GM10248 (cell line): ENCODE results near the gene KCNE4.

ENCODE experiments used
- CTCF ChIA-PET: fragments of 300-600 bp; sonication (Branson Sonifier 250); formaldehyde crosslinking; extraction: SDS; loops from one replicate; lab custom pipeline; 2021; ENCODE audit warnings: antibody characterized with exemption; lab: Yijun Ruan, JAX
- POLR2A ChIA-PET: fragments of 350-650 bp; sonication (Branson Sonifier 250); formaldehyde crosslinking; extraction: SDS; loops from one replicate; lab custom pipeline; 2020; ENCODE audit warnings: antibody characterized with exemption; lab: Yijun Ruan, JAX
- DNase-seq: peaks from one replicate; pipeline ENCODE4 v3.0.0; 2012; ENCODE audit errors: extremely low spot score
- CTCF ChIP-seq: IDR thresholded peaks from 2 replicates; pipeline ENCODE4 v1.5.1; 2012; ENCODE audit warnings: mild to moderate bottlenecking, low read depth; ENCODE audit errors: extremely low read depth, missing control alignments, control extremely low read depth

Gene KCNE4

GRCh38 chr2:223096235-223096970 lies 44.4 kb downstream of the KCNE4 start:
- DNase-seq, result no peak
- no peak for TF ChIP-seq CTCF
- ChIA-PET CTCF (interaction anchor here (1.0 to 1.1 kb wide), 2 partner anchors 11 to 125 kb away, joined by 3 read pairs; no protein-coding TSS in a partner anchor), POLR2A (no interaction called here)

- POLR2A ChIA-PET, result no interaction called here
- CTCF ChIA-PET, result no interaction called here
Measured at GRCh38 chr2:223097888-223098383, 45.9 kb downstream of the KCNE4 start.

GRCh38 chr2:223099561-223099960 lies 47.6 kb downstream of the KCNE4 start:
- TF ChIP-seq CTCF, result no peak
- no peak for DNase-seq
- POLR2A ChIA-PET, result no interaction called here
- CTCF ChIA-PET, result interaction anchor here (1.0 to 6.1 kb wide), 6 partner anchors 11 to 128 kb away, joined by 3 to 20 read pairs (median 6); no protein-coding TSS in a partner anchor

More at GRCh38 chr2:223097888-223098383, 45.9 kb downstream of the KCNE4 start:
- no peak for TF ChIP-seq CTCF
- no peak for DNase-seq

GRCh38 chr2:223100061-223100511 lies 48.1 kb downstream of the KCNE4 start:
- TF ChIP-seq CTCF, result no peak
- ChIA-PET CTCF (interaction anchor here (0.7 to 6.1 kb wide), 9 partner anchors 9 to 161 kb away, joined by 3 to 20 read pairs (median 6); no protein-coding TSS in a partner anchor), POLR2A (no interaction called here)
- DNase-seq, result no peak

- TF ChIP-seq CTCF, result peak; percentile 16
- peak; percentile 24 for DNase-seq
- ChIA-PET CTCF (interaction anchor here (0.9 to 6.1 kb wide), 8 partner anchors 9 to 411 kb away, joined by 3 to 20 read pairs (median 4); no protein-coding TSS in a partner anchor), POLR2A (no interaction called here)
Measured at GRCh38 chr2:223101340-223102039, 49.5 kb downstream of the KCNE4 start.

- CTCF ChIA-PET, result interaction anchor here (0.7 to 6.1 kb wide), 7 partner anchors 11 to 411 kb away, joined by 3 to 20 read pairs (median 3); no protein-coding TSS in a partner anchor
- POLR2A ChIA-PET, result no interaction called here
- TF ChIP-seq CTCF, result no peak
- no peak for DNase-seq
Measured at GRCh38 chr2:223102040-223102400, 50.0 kb downstream of the KCNE4 start.
